ENCODE results near the gene ST8SIA4.

DNA sequence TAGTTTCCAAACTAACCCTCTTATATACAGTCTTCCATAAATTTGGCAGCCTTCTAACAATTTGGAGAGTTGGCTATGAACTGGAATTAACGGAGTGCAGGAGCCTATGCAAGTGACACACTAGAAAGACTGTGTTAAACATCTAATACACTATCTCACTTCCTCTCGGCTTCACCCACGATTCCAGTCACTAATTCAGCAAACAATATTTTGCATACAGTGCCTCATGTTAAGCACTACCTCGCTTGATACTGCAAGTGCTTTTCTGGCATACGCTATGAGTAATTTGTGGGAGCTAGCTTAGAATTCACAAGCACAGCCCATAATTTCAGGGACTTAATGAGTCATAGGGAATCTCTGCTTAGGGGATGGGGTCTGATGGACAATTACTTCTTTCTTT, 102.5 kb downstream of the ST8SIA4 start:
- TF ChIP-seq CTCF (IDR thresholded peaks at IDR 0.05) (no peak), POLR2A (IDR thresholded peaks at IDR 0.05) (no peak)

Measured in esophagus squamous epithelium (tissue), 4 donors.